Small intestine (tissue), 16 donors: ENCODE data around the gene FBXO17. TPM values are rescaled to one million over a fixed set of nuclear protein-coding genes. Genes with fewer than 3 reads are reported as not detected.

Experiments used
- DNase-seq, 2 donors: peaks; one replicate each; pipeline versions ENCODE4 v3.0.0 to v3.0.0-alpha.2; 2013
- FAIRE-seq: peaks from 2 replicates; lab custom pipeline; 2012; peaks lifted over from hg19 to GRCh38; lab: Jason Lieb, UNC
- H3K27ac ChIP-seq, 3 donors: one replicate each; pipeline ENCODE4 v1.5.1; 2013; ENCODE audit warnings: low read length in 2 of 3, mild to moderate bottlenecking in 2 of 3, control low read depth in 1 of 3, inconsistent platforms in 1 of 3, low read depth in 1 of 3, moderate library complexity in 1 of 3
- H3K27me3 ChIP-seq, 3 donors: one replicate each; pipeline ENCODE4 v1.6.1; 2013; ENCODE audit warnings: low read length in 3 of 3, inconsistent platforms in 1 of 3; ENCODE audit not compliant: control insufficient read depth in 3 of 3, insufficient read depth in 3 of 3
- H3K36me3 ChIP-seq, 3 donors: one replicate each; pipeline ENCODE4 v1.6.1; 2013; ENCODE audit warnings: low read length in 3 of 3, inconsistent platforms in 1 of 3, low read depth in 1 of 3, mild to moderate bottlenecking in 1 of 3, moderate library complexity in 1 of 3; ENCODE audit not compliant: control insufficient read depth in 3 of 3, insufficient read depth in 2 of 3
- H3K4me1 ChIP-seq, 3 donors: one replicate each; pipeline ENCODE4 v1.6.1; 2013; ENCODE audit warnings: low read length in 2 of 3, inconsistent platforms in 1 of 3, low read depth in 1 of 3, mild to moderate bottlenecking in 1 of 3, moderate library complexity in 1 of 3; ENCODE audit not compliant: control insufficient read depth in 3 of 3, insufficient read depth in 2 of 3
- H3K4me3 ChIP-seq, 3 donors: one replicate each; pipeline ENCODE4 v1.5.1; 2013; ENCODE audit warnings: low read length in 3 of 3, control low read depth in 1 of 3, inconsistent platforms in 1 of 3, low read depth in 1 of 3, mild to moderate bottlenecking in 1 of 3, moderate library complexity in 1 of 3
- H3K9me3 ChIP-seq, 2 donors: one replicate each; pipeline ENCODE4 v1.6.1; 2013; ENCODE audit warnings: low read depth in 1 of 2, low read length in 1 of 2; ENCODE audit not compliant: control insufficient read depth in 2 of 2, insufficient read depth in 1 of 2
- WGBS, 3 donors: extraction: QIAGEN DNeasy Blood & Tissue Kit; methylation state at CpG; one replicate each; pipeline ENCODE4 v1.1.7; 2013; 5-methylcytosine and 5-hydroxymethylcytosine counted together
- long read RNA-seq, 10 donors: transcript quantifications; one replicate each; lab custom pipeline, GENCODE V29; 2026
- polyA plus RNA-seq, 4 donors: library from polyadenylated mRNA; stranded (reverse) in 3 of 4; unstranded in 1 of 4; fragments of 200-250 nt in 3 of 4; fragments of 120-200 nt in 1 of 4; gene quantifications; one replicate each; pipeline versions ENCODE4 v1.2.1 to v1.2.3, GENCODE V29; 2013
- donor health status: healthy with polysubstance abuse.
- donor health status: control.
- donor health status: control.
- donor health status: Bipolar disorder and iron deficiency.
- donor health status: healthy.

Gene FBXO17, protein sequence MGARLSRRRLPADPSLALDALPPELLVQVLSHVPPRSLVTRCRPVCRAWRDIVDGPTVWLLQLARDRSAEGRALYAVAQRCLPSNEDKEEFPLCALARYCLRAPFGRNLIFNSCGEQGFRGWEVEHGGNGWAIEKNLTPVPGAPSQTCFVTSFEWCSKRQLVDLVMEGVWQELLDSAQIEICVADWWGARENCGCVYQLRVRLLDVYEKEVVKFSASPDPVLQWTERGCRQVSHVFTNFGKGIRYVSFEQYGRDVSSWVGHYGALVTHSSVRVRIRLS
- 10 to 100 TPM in 1 of 4 donors, 1 to 10 TPM in 3; 2.4 to 88.2 (median 6.2) TPM for polyA plus RNA-seq
- long read RNA-seq, donor 1, transcript FBXO17-205 (2 exons, 2,222 nt), result minor isoform, 7 of 71 reads
- long read RNA-seq, donor 1, transcript FBXO17-201 (6 exons, 2,386 nt), result major isoform, 34 of 71 reads
- long read RNA-seq, donor 1, transcript FBXO17-204 (3 exons, 932 nt), result minor isoform, 7 of 71 reads
- long read RNA-seq, donor 1, partial matches to known transcripts, result 19 of 71 reads
- long read RNA-seq, donor 1, other reads (novel, unspliced or antisense), result 0 of 71 reads
- long read RNA-seq, donor 2, transcript FBXO17-201 (6 exons, 2,386 nt), result major isoform, 6 of 8 reads
- long read RNA-seq, donor 2, partial matches to known transcripts, result 0 of 8 reads
- long read RNA-seq, donor 2, other reads (novel, unspliced or antisense), result 0 of 8 reads
- long read RNA-seq, donor 3, transcript FBXO17-201 (6 exons, 2,386 nt), result major isoform, 6 of 18 reads
- long read RNA-seq, donor 3, partial matches to known transcripts, result 5 of 18 reads
- long read RNA-seq, donor 3, other reads (novel, unspliced or antisense), result 0 of 18 reads
- long read RNA-seq, donor 4, result 0 reads
- long read RNA-seq, donor 5, partial matches to known transcripts, result 0 of 6 reads
- long read RNA-seq, donor 5, other reads (novel, unspliced or antisense), result 0 of 6 reads
- long read RNA-seq, donor 6, transcript FBXO17-201 (6 exons, 2,386 nt), result major isoform, 8 of 19 reads
- long read RNA-seq, donor 6, partial matches to known transcripts, result 6 of 19 reads
- long read RNA-seq, donor 6, other reads (novel, unspliced or antisense), result 0 of 19 reads
- long read RNA-seq, donor 7, transcript FBXO17-201 (6 exons, 2,386 nt), result major isoform, 7 of 10 reads
- long read RNA-seq, donor 7, partial matches to known transcripts, result 0 of 10 reads
- long read RNA-seq, donor 7, other reads (novel, unspliced or antisense), result 0 of 10 reads
- long read RNA-seq, donor 8, partial matches to known transcripts, result 0 of 2 reads
- long read RNA-seq, donor 8, other reads (novel, unspliced or antisense), result 0 of 2 reads
- long read RNA-seq, donor 9, transcript FBXO17-201 (6 exons, 2,386 nt), result major isoform, 8 of 11 reads
- long read RNA-seq, donor 9, partial matches to known transcripts, result 0 of 11 reads
- long read RNA-seq, donor 9, other reads (novel, unspliced or antisense), result 0 of 11 reads
- long read RNA-seq, donor 10, partial matches to known transcripts, result 0 of 9 reads
- long read RNA-seq, donor 10, other reads (novel, unspliced or antisense), result 0 of 9 reads

DNA sequence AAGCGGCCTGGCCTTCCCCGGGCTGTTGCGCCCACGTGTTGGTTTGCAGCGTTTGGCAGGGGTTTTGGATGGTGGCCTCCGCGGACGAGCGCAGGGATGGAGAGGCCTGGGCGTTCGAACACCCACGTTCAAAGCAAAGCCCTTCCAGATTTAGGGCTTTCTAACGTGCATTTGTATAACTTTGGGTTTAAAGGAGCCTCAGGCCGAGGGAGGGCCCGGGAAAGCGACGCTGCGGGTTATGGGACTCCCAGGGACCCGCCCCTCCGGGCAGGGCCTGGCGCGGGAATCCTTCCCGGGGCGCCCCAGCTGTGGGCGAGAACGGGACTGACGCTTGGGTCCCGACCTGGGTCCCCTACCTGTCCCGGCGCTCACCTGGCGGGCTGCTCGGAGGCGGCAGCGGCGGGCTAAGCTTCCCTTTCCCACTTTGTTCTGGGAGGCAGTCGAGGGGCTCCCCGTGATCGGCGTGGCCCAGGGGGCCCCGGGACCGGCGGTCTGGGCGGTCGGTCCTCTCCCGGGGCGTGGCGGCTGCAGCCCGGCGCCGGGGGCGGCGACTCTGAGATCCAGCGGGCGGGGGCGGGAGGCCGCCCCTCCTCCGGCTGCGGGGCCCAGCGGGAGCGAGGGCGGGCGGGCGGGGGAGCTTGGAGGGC, at the start of gene FBXO17:
FBXO17 (minus strand) TSS at position 529 of the 647 bp plus-strand sequence. CDS start 25,423 bp downstream, outside the sequence.
- Histone ChIP-seq H3K9me3 (peaks cover 0 to under 1% of the 10 kb centered on the region in 2 donors), H3K27me3 (peaks cover 0 to 3% (median 0%) of the 10 kb centered on the region in 3 donors), H3K4me1 (peaks cover 0 to 26% (median 5%) of the 10 kb centered on the region in 3 donors), H3K27ac (peak within 1 kb of the TSS; percentile 61 to 99 (median 82)), H3K4me3 (peak within 1 kb of the TSS; percentile 33 to 88 (median 65)), H3K36me3 (peaks cover 0 to 17% (median 0%) of the 10 kb centered on the region in 3 donors)
- 5 to 12% (median 6%) methylated on average over 35 to 63 of the region's 63 CpGs for WGBS, 3 donors
- FAIRE-seq, result no peak
- DNase-seq, result peak; percentile 40 to 91

DNA sequence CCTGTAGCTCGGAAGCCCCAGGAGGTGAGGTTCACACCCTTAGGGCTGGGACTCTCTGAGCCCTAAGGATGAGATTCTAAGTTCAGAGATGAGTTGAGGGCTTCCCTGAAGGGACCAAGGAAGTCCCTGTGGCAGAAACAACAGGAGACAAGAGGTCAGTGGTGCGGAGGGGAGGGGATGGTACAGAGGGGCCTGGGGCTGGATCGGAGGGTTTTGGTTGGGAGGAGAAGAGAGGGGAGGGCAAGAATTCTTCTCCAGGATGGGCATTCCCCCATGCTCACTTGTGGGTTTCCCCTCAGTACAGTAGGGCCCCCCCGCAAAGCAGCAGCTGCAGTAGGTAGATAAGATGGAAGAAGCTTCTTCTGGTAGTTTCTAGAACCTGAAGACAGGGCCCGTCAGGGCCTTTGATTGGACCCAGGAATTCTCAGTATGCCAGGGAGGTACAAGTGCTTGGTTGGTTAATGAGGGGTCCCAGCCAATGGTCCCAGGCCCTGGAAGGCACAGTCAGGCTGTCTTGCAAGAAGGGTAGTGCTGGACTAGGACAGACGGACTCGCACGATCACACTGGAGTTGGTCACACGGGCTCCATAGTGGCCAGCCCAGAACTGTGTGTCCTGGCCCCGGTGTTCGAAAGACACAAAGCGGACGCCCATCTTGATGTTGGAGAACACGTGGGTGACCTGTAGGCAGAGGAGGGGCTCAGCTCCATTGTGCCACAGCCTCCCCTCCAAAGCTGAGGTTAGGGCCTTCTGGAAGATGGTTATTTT, 49.5 kb upstream of the FBXO17 start:
- WGBS, 3 donors, result 93 to 98% (median 94%) methylated on average over 14 of the region's 14 CpGs
- FAIRE-seq (no peak), DNase-seq (no peak)
- peaks cover 0 to 19% of the 10 kb centered on the region in 2 donors for H3K9me3 ChIP-seq
- no peak overlapping the region for H3K4me3 ChIP-seq
- peaks cover 0 to 26% (median 0%) of the 10 kb centered on the region in 3 donors for H3K36me3 ChIP-seq
- H3K27ac ChIP-seq, result no peak overlapping the region
- H3K4me1 ChIP-seq, result peaks cover 0 to 2% (median 0%) of the 10 kb centered on the region in 3 donors
- H3K27me3 ChIP-seq, result no peaks in the 10 kb centered on the region

DNA sequence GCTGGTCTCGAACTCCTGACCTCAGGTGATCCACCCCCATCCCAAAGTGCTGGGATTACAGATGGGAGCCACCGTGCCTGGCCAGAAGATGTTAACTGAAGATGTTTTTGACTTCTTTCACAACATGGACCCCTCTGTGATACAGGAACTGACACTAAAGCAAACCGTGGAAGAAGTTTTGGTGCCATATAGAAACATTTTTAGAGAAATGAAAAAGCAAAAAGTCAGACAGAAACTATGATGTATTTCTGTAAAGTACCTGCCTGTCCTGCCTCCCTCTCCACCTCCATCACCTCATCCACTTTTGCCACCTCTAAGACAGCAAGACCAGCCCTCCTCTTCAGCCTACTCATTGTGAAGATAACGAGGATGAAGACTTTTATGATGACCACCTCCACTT, 45.5 kb upstream of the FBXO17 start:
- peaks cover 0 to 8% (median 0%) of the 10 kb centered on the region in 3 donors for H3K36me3 ChIP-seq
- no peaks in the 10 kb centered on the region for H3K4me1 ChIP-seq
- peaks cover 0 to 3% of the 10 kb centered on the region in 2 donors for H3K9me3 ChIP-seq
- no peak overlapping the region for H3K4me3 ChIP-seq
- H3K27me3 ChIP-seq, result no peaks in the 10 kb centered on the region
- no peak overlapping the region for H3K27ac ChIP-seq
- DNase-seq, result no peak
- 71 to 80% (median 76%) methylated on average over 4 of the region's 4 CpGs for WGBS, 3 donors
- no peak for FAIRE-seq

DNA sequence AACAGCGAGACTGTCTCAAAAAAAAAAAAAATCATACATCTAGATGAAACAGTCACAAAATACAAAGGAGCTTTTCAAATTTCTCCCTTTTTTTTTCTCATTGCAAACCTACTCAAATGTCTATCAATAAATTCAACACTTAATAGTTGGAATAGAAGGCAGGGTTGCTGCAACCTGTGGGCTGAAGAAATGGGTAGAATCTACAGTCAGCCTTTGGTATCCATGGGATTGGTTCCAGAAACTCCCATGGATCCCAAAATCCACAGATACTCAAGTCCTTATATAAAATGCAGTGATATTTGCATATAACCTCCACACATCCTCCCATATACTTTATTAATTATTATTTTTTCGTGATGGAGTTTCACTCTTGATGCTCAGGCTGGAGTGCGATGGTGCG, 42.1 kb upstream of the FBXO17 start:
- Histone ChIP-seq H3K4me3 (no peak overlapping the region), H3K27me3 (no peaks in the 10 kb centered on the region), H3K27ac (no peak overlapping the region), H3K9me3 (no peaks in the 10 kb centered on the region), H3K36me3 (peaks cover 0 to 3% (median 0%) of the 10 kb centered on the region in 3 donors), H3K4me1 (no peaks in the 10 kb centered on the region)
- DNase-seq, result no peak
- no peak for FAIRE-seq
- WGBS, 3 donors, result 88 to 95% (median 90%) methylated on average over 4 of the region's 4 CpGs

DNA sequence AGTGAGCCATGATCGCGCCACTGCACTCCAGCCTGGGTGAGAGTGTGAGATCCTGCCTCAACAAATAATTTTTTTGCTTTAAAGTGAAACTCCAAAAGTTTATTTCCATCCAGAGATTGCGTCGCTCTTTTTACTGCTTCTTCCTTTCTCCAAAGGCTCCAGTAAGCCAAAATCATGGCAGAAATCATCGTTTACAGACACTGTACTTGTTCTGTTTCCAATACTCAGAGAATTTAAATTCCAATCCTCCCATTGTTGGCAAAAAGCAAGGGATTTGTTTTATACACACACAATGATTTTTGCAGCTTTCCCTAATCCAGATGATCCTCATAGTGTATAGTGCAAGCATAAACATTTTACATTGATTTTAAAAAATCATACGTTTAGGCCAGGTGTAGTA, 41.5 kb upstream of the FBXO17 start:
- H3K4me1 ChIP-seq, result no peaks in the 10 kb centered on the region
- H3K27ac ChIP-seq, result no peak overlapping the region
- DNase-seq (no peak), FAIRE-seq (no peak)
- 75 to 82% (median 80%) methylated on average over 6 of the region's 6 CpGs for WGBS, 3 donors
- no peaks in the 10 kb centered on the region for H3K27me3 ChIP-seq
- H3K36me3 ChIP-seq, result peaks cover 0 to 3% (median 0%) of the 10 kb centered on the region in 3 donors
- no peak overlapping the region for H3K4me3 ChIP-seq
- H3K9me3 ChIP-seq, result no peaks in the 10 kb centered on the region

- no peak for FAIRE-seq
- Histone ChIP-seq H3K36me3 (peaks cover 0 to 3% (median 0%) of the 10 kb centered on the region in 3 donors), H3K4me3 (no peak overlapping the region), H3K9me3 (no peaks in the 10 kb centered on the region), H3K27me3 (no peaks in the 10 kb centered on the region), H3K27ac (no peak overlapping the region), H3K4me1 (no peaks in the 10 kb centered on the region)
- 86 to 91% (median 86%) methylated on average over 7 of the region's 7 CpGs for WGBS, 3 donors
- DNase-seq, result no peak
Measured at GRCh38 chr19:39014037-39014436, 38.5 kb upstream of the FBXO17 start.

DNA sequence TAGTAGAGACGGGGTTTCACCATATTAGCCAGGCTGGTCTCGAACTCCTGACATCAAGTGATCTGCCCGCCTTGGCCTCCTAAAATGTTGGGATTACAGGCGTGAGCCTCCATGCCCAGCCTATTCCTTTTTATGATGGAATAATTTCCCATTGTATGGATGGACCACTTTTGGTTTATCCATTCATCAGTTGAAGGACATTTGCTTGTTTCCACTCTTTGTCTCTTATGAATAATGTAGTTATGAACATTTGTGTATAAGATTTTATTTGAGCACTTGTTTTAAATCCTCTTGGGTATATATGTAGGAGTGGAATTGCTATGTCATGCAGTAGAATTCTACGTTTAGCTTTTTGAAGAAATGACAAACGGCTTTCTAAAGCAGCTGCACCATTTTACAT, 33.5 kb upstream of the FBXO17 start:
- FAIRE-seq (no peak), DNase-seq (no peak)
- Histone ChIP-seq H3K4me3 (no peak overlapping the region), H3K4me1 (no peaks in the 10 kb centered on the region), H3K36me3 (peaks cover 0 to 2% (median 0%) of the 10 kb centered on the region in 3 donors), H3K27me3 (no peaks in the 10 kb centered on the region), H3K9me3 (no peaks in the 10 kb centered on the region), H3K27ac (no peak overlapping the region)
- 78 to 93% (median 92%) methylated on average over 6 of the region's 6 CpGs for WGBS, 3 donors
